MCF 10A (cell line): ENCODE measurements around the gene APEH. TPM values are rescaled to one million over a fixed set of nuclear protein-coding genes. Genes with fewer than 3 reads are reported as not detected.

Experiments used
- BruUV-seq: library from RNA; stranded (reverse); fragments of 400-500 nt; replicated peaks from 2 replicates; lab custom pipeline; 2021; lab: Mats Ljungman, UMichigan
- CTCF ChIA-PET: fragments of 300-600 bp; sonication (Branson Sonifier 250); formaldehyde crosslinking; extraction: SDS; loops from one replicate; lab custom pipeline; 2021; ENCODE audit warnings: antibody characterized with exemption, inconsistent platforms; lab: Yijun Ruan, JAX
- POLR2A ChIA-PET: fragments of 300-600, 350-650 bp; sonication (Branson Sonifier 250); formaldehyde crosslinking; extraction: SDS; loops from one replicate; lab custom pipeline; 2020; ENCODE audit warnings: antibody characterized with exemption, inconsistent platforms; lab: Yijun Ruan, JAX
- DNase-seq: peaks from one replicate; pipeline ENCODE4 v3.0.0-alpha.2; 2018; ENCODE audit not compliant: unreplicated experiment
- H3K27ac Mint-ChIP-seq: one replicate; pipeline ENCODE4 v1.8.0; 2022; ENCODE audit warnings: mild to moderate bottlenecking, low read depth, mixed read lengths; ENCODE audit not compliant: unreplicated experiment
- H3K27me3 Mint-ChIP-seq: one replicate; pipeline ENCODE4 v1.8.0; 2022; ENCODE audit warnings: mixed read lengths; ENCODE audit not compliant: insufficient read depth, unreplicated experiment
- H3K36me3 Mint-ChIP-seq: one replicate; pipeline ENCODE4 v1.8.0; 2022; ENCODE audit warnings: mild to moderate bottlenecking, moderate library complexity, mixed read lengths; ENCODE audit not compliant: insufficient read depth, unreplicated experiment
- H3K4me1 Mint-ChIP-seq: one replicate; pipeline ENCODE4 v1.8.0; 2022; ENCODE audit warnings: mixed read lengths; ENCODE audit not compliant: insufficient read depth, unreplicated experiment
- H3K4me3 Mint-ChIP-seq: one replicate; pipeline ENCODE4 v1.8.0; 2022; ENCODE audit warnings: mild to moderate bottlenecking, moderate library complexity, mixed read lengths; ENCODE audit not compliant: unreplicated experiment
- H3K9me3 Mint-ChIP-seq: one replicate; pipeline ENCODE4 v1.8.0; 2022; ENCODE audit warnings: mixed read lengths; ENCODE audit not compliant: unreplicated experiment
- intact Hi-C: fragments of 100-400 bp; cut with micrococcal nuclease; formaldehyde crosslinking; loops from 2 replicates; pipeline ENCODE4 v1.14.1; 2022
- total RNA-seq: library from RNA; stranded (reverse); gene quantifications from 2 replicates; pipeline ENCODE4 v1.2.3, GENCODE V29; 2022
- TF ChIP-seq, protein P1 (sequence below): fragments of 200-600 bp; IDR thresholded peaks from one replicate; pipeline ENCODE4 v1.8.0; 2022; ENCODE audit warnings: antibody characterized with exemption, mild to moderate bottlenecking; ENCODE audit not compliant: unreplicated experiment

APEH gene
- total RNA-seq, 1 experiment from 2014 or later: 127 TPM

DNA sequence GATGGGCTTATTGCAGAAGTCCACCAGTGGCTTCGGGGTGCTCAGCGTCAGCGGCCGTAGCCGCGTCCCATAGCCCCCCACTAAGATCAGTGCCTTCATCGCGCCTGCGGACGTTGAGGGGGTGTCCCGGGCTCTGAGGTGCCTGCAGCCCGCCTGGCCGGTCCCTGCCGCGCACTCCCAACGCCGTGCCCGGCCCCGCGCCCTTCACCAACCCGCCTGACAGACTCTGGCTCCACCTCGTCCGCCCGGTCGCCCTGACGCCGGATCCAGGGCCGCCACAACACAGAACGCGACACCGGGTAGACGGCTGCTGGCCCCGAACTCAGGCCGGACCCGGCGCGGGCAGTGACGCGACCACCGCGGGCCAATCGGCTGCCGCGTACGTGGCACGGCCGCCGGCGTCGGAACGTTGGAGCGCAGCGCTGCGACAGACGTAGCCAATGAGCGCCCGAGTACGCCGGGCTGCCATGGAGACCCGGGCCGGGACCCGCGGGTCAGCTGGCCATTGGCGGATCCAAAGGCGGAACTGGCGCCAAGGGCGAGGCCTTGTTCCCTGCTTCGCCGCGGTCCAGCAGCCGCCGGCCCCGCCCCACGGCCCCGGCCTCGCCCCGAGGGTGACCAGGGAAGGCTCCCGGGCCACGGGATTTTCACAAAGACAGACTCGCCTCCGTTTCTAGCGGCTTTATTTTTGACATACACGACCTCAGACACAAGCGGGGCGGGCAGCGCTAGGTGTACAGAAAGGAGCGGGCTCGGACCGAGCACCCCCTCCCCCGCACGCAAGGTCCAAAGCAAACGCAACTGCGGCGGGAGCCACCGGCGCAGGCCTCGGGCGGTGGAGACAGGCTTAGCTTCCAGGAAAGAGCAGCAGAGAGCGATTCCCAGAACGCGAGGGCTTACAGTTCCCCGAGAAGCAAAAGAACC is 49.7 kb downstream of the APEH start, which contains the start of gene GMPPB:
TSS of gene GMPPB (minus strand) at position 324 of the 924 bp plus-strand sequence. CDS start at position 99, 225 bp downstream.
- BruUV-seq: no TSS peak
- POLR2A ChIA-PET: interaction anchor here (0.5 to 2.2 kb wide), 18 partner anchors 8 to 511 kb away, joined by 3 to 13 read pairs (median 4); partner anchors contain the start of genes INKA1 and IP6K1
- TF ChIP-seq, protein P1, sequence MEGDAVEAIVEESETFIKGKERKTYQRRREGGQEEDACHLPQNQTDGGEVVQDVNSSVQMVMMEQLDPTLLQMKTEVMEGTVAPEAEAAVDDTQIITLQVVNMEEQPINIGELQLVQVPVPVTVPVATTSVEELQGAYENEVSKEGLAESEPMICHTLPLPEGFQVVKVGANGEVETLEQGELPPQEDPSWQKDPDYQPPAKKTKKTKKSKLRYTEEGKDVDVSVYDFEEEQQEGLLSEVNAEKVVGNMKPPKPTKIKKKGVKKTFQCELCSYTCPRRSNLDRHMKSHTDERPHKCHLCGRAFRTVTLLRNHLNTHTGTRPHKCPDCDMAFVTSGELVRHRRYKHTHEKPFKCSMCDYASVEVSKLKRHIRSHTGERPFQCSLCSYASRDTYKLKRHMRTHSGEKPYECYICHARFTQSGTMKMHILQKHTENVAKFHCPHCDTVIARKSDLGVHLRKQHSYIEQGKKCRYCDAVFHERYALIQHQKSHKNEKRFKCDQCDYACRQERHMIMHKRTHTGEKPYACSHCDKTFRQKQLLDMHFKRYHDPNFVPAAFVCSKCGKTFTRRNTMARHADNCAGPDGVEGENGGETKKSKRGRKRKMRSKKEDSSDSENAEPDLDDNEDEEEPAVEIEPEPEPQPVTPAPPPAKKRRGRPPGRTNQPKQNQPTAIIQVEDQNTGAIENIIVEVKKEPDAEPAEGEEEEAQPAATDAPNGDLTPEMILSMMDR: no peak
- no peaks in the 10 kb centered on the region for H3K9me3 Mint-ChIP-seq
- peaks cover 14% of the 10 kb centered on the region for H3K4me1 Mint-ChIP-seq
- peak within 1 kb of the TSS; percentile 83 for H3K4me3 Mint-ChIP-seq
- DNase-seq: peak; percentile 97
- peaks cover 77% of the 10 kb centered on the region for H3K36me3 Mint-ChIP-seq
- CTCF ChIA-PET: interaction anchor here (1.1 to 1.4 kb wide), 2 partner anchors 79 to 116 kb away, joined by 4 read pairs; no protein-coding TSS in a partner anchor
- H3K27ac Mint-ChIP-seq: peak within 1 kb of the TSS; percentile 78
- intact Hi-C loops: loop anchor here (5.0 kb wide), 2 partner anchors 113 to 178 kb away; partner anchors contain the start of gene MST1R
- H3K27me3 Mint-ChIP-seq: no peaks in the 10 kb centered on the region

DNA sequence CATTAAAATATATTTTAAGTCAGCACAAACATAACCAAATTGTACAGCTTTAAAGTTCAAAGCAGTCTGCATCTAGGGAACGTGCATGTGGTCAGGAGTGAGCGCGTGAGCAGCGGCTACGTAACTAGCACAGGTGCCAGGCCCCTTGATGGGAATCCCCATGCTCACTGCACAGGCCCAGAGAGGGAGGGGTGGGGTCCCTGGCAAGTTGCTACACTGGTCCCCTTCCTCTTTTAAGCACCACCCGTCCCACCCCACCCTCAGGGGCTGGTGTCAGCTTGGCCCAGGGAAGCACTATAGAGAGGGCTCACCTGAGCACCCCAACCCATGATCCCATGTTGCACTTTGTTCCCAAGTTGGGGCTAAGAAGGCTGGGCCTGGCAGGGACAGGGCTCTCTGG is 50.4 kb downstream of the APEH start:
- CTCF ChIA-PET: no interaction called here
- intact Hi-C loops: loop anchor here (5.0 kb wide), 2 partner anchors 113 to 178 kb away; partner anchors contain the start of gene MST1R
- no peaks in the 10 kb centered on the region for H3K27me3 Mint-ChIP-seq
- peak overlapping the region; percentile 83 for H3K4me3 Mint-ChIP-seq
- H3K9me3 Mint-ChIP-seq: no peaks in the 10 kb centered on the region
- H3K4me1 Mint-ChIP-seq: peaks cover 14% of the 10 kb centered on the region
- DNase-seq: no peak
- POLR2A ChIA-PET: interaction anchor here (0.5 to 2.2 kb wide), 12 partner anchors 9 to 486 kb away, joined by 3 to 13 read pairs (median 4); partner anchors contain the start of gene IP6K1
- peaks cover 73% of the 10 kb centered on the region for H3K36me3 Mint-ChIP-seq
- TSS peak; percentile 86 for BruUV-seq
- TF ChIP-seq, protein P1: no peak
- peak overlapping the region; percentile 78 for H3K27ac Mint-ChIP-seq

DNA sequence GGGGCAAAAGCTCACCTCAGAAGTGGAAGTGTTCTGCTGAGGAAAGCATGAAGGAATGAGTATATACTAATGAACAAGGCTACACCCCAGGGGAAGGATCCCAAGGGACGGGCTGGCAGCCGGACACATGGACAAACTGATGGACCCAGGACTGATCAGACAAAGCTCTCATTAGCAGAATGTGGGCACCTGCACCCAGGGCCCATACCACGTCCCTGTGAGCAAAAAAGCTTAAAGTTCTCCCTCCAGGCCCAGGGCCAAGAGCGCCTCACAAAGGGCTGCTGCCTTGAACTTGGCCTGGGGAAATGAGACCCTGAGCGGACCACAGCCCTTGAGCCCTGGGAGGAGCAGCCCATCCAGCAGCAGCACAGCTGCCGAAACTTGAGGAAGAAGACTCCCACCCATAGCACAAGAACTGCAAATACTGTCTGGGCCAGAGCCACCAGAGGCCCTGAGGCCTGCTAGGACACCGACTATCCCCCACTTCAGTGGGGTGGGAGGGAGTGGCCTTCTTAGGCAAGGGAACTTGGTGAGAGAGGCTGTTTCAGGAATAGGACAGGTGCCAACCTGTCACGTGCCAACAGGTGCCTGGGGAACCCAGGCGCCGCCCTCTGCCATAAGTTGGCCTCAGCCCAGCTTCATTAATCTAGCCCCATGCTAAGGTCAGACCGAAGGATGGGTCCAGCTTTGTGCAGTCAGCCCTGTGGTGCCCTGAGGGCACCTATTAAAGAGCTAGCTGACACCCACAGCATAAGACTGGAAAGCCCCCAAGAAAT is 51.9 kb downstream of the APEH start:
- intact Hi-C loops: no loop called here
- no peaks in the 10 kb centered on the region for H3K27me3 Mint-ChIP-seq
- CTCF ChIA-PET: interaction anchor here (0.5 kb wide), 1 partner anchor 77 kb away, joined by 3 read pairs; the partner anchor contains the start of gene INKA1

More for the DNA sequence above, 51.9 kb downstream of the APEH start:
- BruUV-seq: no TSS peak
- H3K9me3 Mint-ChIP-seq: no peaks in the 10 kb centered on the region
- peaks cover 75% of the 10 kb centered on the region for H3K36me3 Mint-ChIP-seq
- no peak for DNase-seq
- no peak overlapping the region for H3K27ac Mint-ChIP-seq
- POLR2A ChIA-PET: interaction anchor here (0.6 kb wide), 1 partner anchor 1731 kb away, joined by 4 read pairs; no protein-coding TSS in a partner anchor
- TF ChIP-seq, protein P1: no peak
- peaks cover 11% of the 10 kb centered on the region for H3K4me1 Mint-ChIP-seq
- H3K4me3 Mint-ChIP-seq: no peak overlapping the region
